GM12873 (cell line): ENCODE data around the gene WFS1.

ENCODE experiments used
- CTCF ChIP-seq: IDR thresholded peaks from 2 replicates; pipeline ENCODE4 v1.5.1; 2012; ENCODE audit warnings: low read depth, mild to moderate bottlenecking, moderate library complexity, low read length, control low read depth; ENCODE audit not compliant: insufficient read depth; ENCODE audit errors: missing control alignments

WFS1 gene

GRCh38 chr4:6278801-6279197, 9.1 kb downstream of the WFS1 start:
- no peak for TF ChIP-seq CTCF

- no peak for TF ChIP-seq CTCF
These were observed 10.1 kb downstream of the WFS1 start for GRCh38 chr4:6279582-6280289.

DNA sequence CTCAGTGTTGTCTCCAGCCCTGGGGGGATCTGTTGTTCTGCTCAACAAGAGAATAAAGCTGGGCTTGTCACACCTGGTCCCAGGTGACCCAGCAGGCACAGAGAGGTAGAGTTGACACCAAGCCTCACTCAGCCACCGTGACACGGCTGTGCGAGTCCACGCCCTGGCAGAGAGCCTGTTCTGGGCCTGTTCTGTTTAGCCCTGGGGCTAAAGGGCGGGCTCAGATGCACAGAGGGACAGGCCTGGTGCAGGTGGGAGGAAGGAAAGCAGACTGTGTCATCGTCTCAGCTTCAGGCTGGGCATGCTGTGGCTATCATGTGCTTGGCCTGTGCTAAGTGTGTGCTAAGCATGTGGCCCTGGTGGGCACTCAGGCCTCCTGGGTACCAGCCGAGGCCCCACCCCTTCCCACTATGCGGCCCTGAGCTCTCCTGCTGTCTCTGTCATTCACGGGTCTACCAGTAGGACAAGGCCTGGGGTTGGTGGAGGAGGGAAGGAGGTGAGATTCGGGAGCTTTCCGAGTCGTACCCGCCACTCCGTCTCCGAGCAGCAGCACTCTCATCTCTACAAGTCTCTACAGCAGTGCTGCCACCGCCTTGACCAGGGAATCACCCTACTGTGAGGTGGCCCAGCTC, 10.8 kb downstream of the WFS1 start:
- no peak for TF ChIP-seq CTCF

- no peak for TF ChIP-seq CTCF
These were observed 12.0 kb downstream of the WFS1 start for GRCh38 chr4:6281436-6282313.

DNA sequence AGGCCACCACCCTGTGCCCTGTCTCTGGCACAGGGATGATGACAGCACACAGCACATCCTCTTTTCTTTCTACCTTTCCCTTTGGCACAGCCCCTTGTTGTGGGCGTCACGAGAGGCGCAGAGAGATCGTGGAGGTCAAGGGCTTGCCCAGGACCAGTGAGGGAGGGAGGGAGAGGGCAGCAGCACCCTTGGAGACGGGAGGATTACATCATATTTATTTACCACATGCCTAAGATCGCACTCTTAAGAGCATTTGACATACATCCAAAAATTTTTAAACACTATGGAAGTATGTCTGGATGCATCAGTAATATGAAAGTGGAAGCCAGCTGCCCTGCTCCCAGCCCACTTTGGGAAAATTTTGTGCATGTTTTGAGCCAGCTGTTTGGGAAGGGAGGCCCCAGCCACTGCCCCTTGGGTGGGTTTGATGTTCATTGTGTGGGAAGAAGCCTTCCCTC, 12.7 kb downstream of the WFS1 start:
- TF ChIP-seq CTCF: no peak

DNA sequence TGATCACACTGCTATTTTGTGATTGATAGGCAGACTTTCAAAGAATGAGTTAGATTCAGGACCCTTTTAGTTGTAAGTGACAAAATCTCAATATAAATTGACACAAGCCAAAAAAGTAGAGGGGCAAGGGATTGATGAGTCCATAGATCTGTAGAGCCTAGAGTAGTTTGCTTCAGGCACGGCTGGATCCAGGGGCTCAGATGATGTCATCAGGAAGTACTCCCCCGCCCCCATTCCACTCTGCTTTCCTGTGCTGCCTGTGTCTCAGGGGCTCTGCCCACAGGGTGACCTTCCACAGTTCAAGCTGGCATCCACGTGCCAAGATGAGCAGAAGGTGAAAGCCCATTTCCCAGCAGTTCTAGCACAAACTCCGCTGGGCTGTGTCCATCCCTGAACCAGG, 13.6 kb downstream of the WFS1 start:
- TF ChIP-seq CTCF: no peak
